Measurements from ENCODE around the gene GNAI2.

Gene GNAI2

GRCh38 chr3:50262778-50263177 lies 26.8 kb downstream of the GNAI2 start:
- H3K4me2 ChIP-seq (ENCODE audit: low read depth, low read length, poor library complexity, severe bottlenecking): no peak overlapping the region
- no peak overlapping the region for H2AFZ ChIP-seq (ENCODE audit: low read length)
- no peaks in the 10 kb centered on the region for H3K9me2 ChIP-seq (replicated peaks; ENCODE audit: low read depth, low read length)
- H3K36me3 ChIP-seq (ENCODE audit: insufficient read depth, low read length): peaks cover 17% of the 10 kb centered on the region; the same call in 1 of the 2 replicates
- H3K9ac ChIP-seq (ENCODE audit: low read depth, low read length, poor library complexity, severe bottlenecking): no peak overlapping the region
- H3K27me3 ChIP-seq (ENCODE audit: insufficient read depth, low read length, poor library complexity, severe bottlenecking): no peaks in the 10 kb centered on the region
- peaks cover 4% of the 10 kb centered on the region; the same call in 1 of the 2 replicates for H3F3A ChIP-seq (ENCODE audit: low read depth)
- H3K4me3 ChIP-seq (ENCODE audit: low read length, poor library complexity, severe bottlenecking): no peak overlapping the region
- peaks cover 13% of the 10 kb centered on the region for H3K4me1 ChIP-seq (ENCODE audit: insufficient read depth, low read length, poor library complexity, severe bottlenecking)
- no peaks in the 10 kb centered on the region for H3K9me3 ChIP-seq (ENCODE audit: insufficient read depth, low read depth, low read length)
- H3K79me2 ChIP-seq (ENCODE audit: insufficient read depth, low read length): peaks cover 12% of the 10 kb centered on the region; the same call in 1 of the 2 replicates
- H4K20me1 ChIP-seq (ENCODE audit: insufficient read depth, low read length, poor library complexity, severe bottlenecking): peaks cover 2% of the 10 kb centered on the region
- TF ChIP-seq CTCF (conservative IDR thresholded peaks at IDR 0.05; ENCODE audit: low read length): no peak
- TF ChIP-seq EZH2phosphoT487 (IDR thresholded peaks at IDR 0.05; ENCODE audit: borderline replicate concordance): no peak

- peaks cover 4% of the 10 kb centered on the region; the same call in 1 of the 2 replicates for H3F3A ChIP-seq (ENCODE audit: low read depth)
- no peaks in the 10 kb centered on the region for H3K27me3 ChIP-seq (ENCODE audit: insufficient read depth, low read length, poor library complexity, severe bottlenecking)
- no peak for TF ChIP-seq CTCF (conservative IDR thresholded peaks at IDR 0.05; ENCODE audit: low read length)
- TF ChIP-seq EZH2phosphoT487 (IDR thresholded peaks at IDR 0.05; ENCODE audit: borderline replicate concordance): no peak
- no peak overlapping the region for H3K4me3 ChIP-seq (ENCODE audit: low read length, poor library complexity, severe bottlenecking)
- H3K9me3 ChIP-seq (ENCODE audit: insufficient read depth, low read depth, low read length): no peaks in the 10 kb centered on the region
- H4K20me1 ChIP-seq (ENCODE audit: insufficient read depth, low read length, poor library complexity, severe bottlenecking): no peaks in the 10 kb centered on the region
- no peak overlapping the region for H3K9ac ChIP-seq (ENCODE audit: low read depth, low read length, poor library complexity, severe bottlenecking)
- peaks cover 12% of the 10 kb centered on the region; the same call in 1 of the 2 replicates for H3K79me2 ChIP-seq (ENCODE audit: insufficient read depth, low read length)
- H2AFZ ChIP-seq (ENCODE audit: low read length): no peak overlapping the region
- H3K9me2 ChIP-seq (replicated peaks; ENCODE audit: low read depth, low read length): no peaks in the 10 kb centered on the region
- peaks cover 13% of the 10 kb centered on the region for H3K4me1 ChIP-seq (ENCODE audit: insufficient read depth, low read length, poor library complexity, severe bottlenecking)
- H3K4me2 ChIP-seq (ENCODE audit: low read depth, low read length, poor library complexity, severe bottlenecking): no peak overlapping the region
- peaks cover 8% of the 10 kb centered on the region; the same call in 1 of the 2 replicates for H3K36me3 ChIP-seq (ENCODE audit: insufficient read depth, low read length)
Measured at GRCh38 chr3:50263478-50264382, 27.7 kb downstream of the GNAI2 start.

- TF ChIP-seq CTCF (conservative IDR thresholded peaks at IDR 0.05; ENCODE audit: low read length): no peak
- no peak for TF ChIP-seq EZH2phosphoT487 (IDR thresholded peaks at IDR 0.05; ENCODE audit: borderline replicate concordance)
- H3K4me3 ChIP-seq (ENCODE audit: low read length, poor library complexity, severe bottlenecking): no peak overlapping the region
Measured at GRCh38 chr3:50264383-50264963, 28.5 kb downstream of the GNAI2 start.

More at GRCh38 chr3:50264383-50264963, 28.5 kb downstream of the GNAI2 start:
- H3K9me2 ChIP-seq (replicated peaks; ENCODE audit: low read depth, low read length): no peaks in the 10 kb centered on the region
- H3K4me2 ChIP-seq (ENCODE audit: low read depth, low read length, poor library complexity, severe bottlenecking): no peak overlapping the region
- H3K27me3 ChIP-seq (ENCODE audit: insufficient read depth, low read length, poor library complexity, severe bottlenecking): no peaks in the 10 kb centered on the region
- H3K9me3 ChIP-seq (ENCODE audit: insufficient read depth, low read depth, low read length): no peaks in the 10 kb centered on the region
- no peaks in the 10 kb centered on the region for H3F3A ChIP-seq (ENCODE audit: low read depth)
- H3K36me3 ChIP-seq (ENCODE audit: insufficient read depth, low read length): peaks cover 3% of the 10 kb centered on the region; the same call in 1 of the 2 replicates
- peaks cover 13% of the 10 kb centered on the region for H3K4me1 ChIP-seq (ENCODE audit: insufficient read depth, low read length, poor library complexity, severe bottlenecking)
- no peaks in the 10 kb centered on the region for H4K20me1 ChIP-seq (ENCODE audit: insufficient read depth, low read length, poor library complexity, severe bottlenecking)
- peaks cover 12% of the 10 kb centered on the region; the same call in 1 of the 2 replicates for H3K79me2 ChIP-seq (ENCODE audit: insufficient read depth, low read length)
- no peak overlapping the region for H3K9ac ChIP-seq (ENCODE audit: low read depth, low read length, poor library complexity, severe bottlenecking)
- no peak overlapping the region for H2AFZ ChIP-seq (ENCODE audit: low read length)
